NCI-H2171 (cell line): ENCODE results near the gene AAK1.
A peak's percentile ranks its signal among the peaks of the same experiment; 100 is the strongest.
"Not testable (repeated sequence)": the region's sequence is repeated elsewhere in the genome, so short reads cannot be mapped to it uniquely, and the experiment has no call there.

Experiments
- DNase-seq: peaks from one replicate; lab custom pipeline; 2025; lab: John Stamatoyannopoulos, UW

AAK1 gene

GRCh38 chr2:69659941-69660483, 16.5 kb upstream of the AAK1 start:
- no peak for DNase-seq

GRCh38 chr2:69659349-69659748, 15.8 kb upstream of the AAK1 start:
- no peak for DNase-seq

DNA sequence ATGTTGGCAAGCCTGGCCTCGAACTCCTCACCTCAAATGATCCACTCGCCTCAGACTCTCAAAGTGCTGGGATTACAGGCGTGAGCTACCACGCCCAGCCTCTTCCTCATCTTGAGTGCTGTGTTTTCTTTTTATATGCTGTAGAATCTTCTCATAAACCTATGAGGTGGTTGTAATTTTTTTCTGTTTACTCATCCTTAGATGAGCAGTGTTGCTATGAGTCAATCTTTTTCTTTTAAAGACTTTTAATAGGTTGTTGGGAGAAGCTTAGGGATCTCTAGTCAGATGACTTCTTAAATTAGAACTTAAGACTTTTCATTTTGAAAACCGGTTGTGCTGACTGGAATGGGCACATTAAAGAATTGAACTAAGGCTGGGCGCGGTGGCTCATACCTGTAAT, 8.7 kb upstream of the AAK1 start:
- no peak for DNase-seq

GRCh38 chr2:69647196-69647595, 3.7 kb upstream of the AAK1 start:
- not testable (repeated sequence) for DNase-seq

GRCh38 chr2:69646714-69647113, 3.2 kb upstream of the AAK1 start:
- DNase-seq = no peak

DNA sequence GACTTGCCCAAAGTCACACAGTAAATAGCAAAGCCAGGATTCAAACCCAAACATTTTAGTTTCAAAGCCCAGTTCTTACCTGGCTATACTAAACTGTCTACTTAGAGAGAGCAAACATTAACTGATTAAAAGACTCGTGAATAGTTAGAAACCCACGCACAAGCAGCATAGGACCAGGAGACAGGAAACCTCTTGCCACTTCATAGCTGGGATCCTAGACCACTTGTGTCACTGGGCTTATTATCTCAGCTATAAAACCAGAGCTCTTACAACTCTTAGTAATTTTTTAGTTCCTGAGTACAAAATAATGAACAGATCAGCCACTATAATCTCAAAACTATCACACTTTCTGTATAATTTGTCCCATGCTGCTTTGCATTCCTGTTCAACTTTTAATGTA, 2.4 kb upstream of the AAK1 start:
- no peak for DNase-seq

- no peak for DNase-seq
Observed at GRCh38 chr2:69645031-69645431, 1.5 kb upstream of the AAK1 start.

- no peak for DNase-seq
Observed at GRCh38 chr2:69644506-69644979, 1.0 kb upstream of the AAK1 start.

GRCh38 chr2:69642709-69643601, 584 bp downstream of the AAK1 start:
- peak; percentile 28 for DNase-seq

- no peak for DNase-seq
Observed at GRCh38 chr2:69641887-69642708, 1.4 kb downstream of the AAK1 start.

GRCh38 chr2:69641471-69641870, 2.1 kb downstream of the AAK1 start:
- no peak for DNase-seq

DNA sequence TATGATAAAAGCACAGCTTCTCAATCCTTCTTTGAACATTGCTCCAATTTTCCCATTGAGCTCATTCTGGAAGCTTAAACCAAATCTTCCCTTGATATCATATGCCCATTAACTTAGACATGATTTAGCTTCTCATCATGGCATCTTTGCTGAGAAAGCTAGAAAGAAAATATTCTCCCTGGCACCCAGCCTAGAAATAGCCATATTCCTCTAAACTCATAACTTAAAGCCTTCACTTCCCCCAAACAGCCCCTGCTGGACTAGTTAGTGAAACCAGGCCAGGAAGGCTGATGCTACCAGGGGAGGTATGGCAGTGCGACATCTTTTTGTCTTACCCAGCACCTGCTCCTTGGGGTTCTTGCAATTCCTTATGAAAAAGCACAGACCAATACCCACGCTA, 4.3 kb downstream of the AAK1 start:
- no peak for DNase-seq

DNA sequence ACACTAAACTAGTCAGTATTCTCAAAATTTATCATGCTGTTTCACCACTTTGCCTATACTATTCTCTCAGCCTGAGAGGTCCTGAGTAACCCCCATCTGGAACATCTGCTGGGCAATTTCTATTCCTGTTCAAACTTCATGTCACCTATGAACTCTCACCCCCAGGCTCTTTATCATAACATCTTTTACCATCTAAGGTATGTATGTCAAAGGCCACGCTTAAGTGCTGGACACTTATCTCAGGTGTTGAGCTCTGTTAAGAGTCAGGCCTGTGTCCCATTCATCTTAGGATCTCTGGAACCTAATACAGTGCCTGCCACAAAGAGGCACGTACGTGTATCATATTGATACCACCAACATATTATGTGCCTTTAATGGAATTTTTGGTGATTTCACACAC, 4.9 kb downstream of the AAK1 start:
- DNase-seq = no peak

GRCh38 chr2:69637923-69638322, 5.6 kb downstream of the AAK1 start:
- no peak for DNase-seq

GRCh38 chr2:69636395-69636794, 7.1 kb downstream of the AAK1 start:
- no peak for DNase-seq

- DNase-seq = no peak
Observed at GRCh38 chr2:69635432-69635831, 8.1 kb downstream of the AAK1 start.

- no peak for DNase-seq
Observed at GRCh38 chr2:69634196-69634821, 9.2 kb downstream of the AAK1 start.

GRCh38 chr2:69631402-69631801, 12.1 kb downstream of the AAK1 start:
- no peak for DNase-seq

DNA sequence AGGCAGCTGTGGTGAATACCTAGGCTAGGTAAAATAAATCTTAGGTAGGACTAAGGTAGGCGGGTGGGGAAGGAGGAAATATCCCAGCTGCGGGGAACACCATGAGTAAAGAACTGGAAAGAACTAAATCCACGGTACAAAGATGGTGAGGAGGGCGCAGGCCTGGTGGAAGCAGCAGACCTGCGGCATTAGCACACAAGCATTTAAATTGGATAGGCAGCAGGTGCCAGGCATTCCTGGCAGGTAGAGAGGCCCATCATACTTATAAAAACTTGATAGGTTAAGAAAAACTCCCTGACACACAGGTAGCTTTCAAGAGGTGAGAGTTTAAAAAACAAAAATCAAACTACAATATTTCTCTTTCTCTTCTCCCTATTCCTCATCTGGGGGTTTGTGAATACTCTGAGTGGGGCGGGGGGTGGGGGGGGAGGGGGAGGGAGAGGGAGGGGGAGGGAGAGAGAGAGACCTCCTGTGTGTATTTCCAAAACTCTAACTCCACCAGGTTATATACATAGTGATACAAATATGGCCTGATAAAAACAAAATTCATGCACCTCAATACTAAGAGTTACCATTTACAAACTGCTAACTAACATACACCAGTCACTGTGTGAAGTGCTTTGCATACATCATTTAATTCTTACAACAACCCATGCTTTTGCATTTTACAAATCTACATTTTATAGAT, 13.5 kb downstream of the AAK1 start:
- no peak for DNase-seq

- DNase-seq = no peak
Observed at GRCh38 chr2:69628325-69629021, 15.1 kb downstream of the AAK1 start.
